DMS153 (cell line): ENCODE measurements around the gene ARHGEF33.

Experiments used
- DNase-seq: peaks from one replicate; lab custom pipeline; 2025; lab: John Stamatoyannopoulos, UW

The ARHGEF33 gene

DNA sequence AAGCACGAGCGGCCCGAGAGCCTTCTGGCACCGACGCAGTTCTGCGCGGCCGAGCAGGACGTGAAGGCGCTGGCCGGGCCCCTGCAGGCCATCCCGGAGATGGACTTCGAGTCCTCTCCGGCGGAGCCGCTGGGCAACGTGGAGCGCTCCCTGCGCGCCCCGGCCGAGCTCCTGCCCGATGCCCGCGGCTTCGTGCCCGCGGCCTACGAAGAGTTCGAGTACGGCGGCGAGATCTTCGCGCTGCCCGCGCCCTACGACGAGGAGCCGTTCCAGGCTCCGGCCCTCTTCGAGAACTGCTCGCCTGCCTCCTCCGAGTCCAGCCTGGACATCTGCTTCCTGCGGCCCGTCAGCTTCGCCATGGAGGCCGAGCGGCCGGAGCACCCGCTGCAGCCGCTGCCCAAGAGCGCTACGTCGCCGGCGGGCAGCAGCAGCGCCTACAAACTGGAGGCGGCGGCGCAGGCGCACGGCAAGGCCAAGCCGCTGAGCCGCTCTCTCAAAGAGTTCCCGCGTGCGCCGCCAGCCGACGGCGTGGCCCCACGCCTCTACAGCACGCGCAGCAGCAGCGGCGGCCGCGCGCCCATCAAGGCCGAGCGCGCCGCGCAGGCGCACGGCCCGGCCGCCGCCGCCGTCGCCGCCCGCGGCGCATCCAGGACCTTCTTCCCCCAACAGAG, 70.4 kb downstream of the ARHGEF33 start:
- DNase-seq, result no peak

DNA sequence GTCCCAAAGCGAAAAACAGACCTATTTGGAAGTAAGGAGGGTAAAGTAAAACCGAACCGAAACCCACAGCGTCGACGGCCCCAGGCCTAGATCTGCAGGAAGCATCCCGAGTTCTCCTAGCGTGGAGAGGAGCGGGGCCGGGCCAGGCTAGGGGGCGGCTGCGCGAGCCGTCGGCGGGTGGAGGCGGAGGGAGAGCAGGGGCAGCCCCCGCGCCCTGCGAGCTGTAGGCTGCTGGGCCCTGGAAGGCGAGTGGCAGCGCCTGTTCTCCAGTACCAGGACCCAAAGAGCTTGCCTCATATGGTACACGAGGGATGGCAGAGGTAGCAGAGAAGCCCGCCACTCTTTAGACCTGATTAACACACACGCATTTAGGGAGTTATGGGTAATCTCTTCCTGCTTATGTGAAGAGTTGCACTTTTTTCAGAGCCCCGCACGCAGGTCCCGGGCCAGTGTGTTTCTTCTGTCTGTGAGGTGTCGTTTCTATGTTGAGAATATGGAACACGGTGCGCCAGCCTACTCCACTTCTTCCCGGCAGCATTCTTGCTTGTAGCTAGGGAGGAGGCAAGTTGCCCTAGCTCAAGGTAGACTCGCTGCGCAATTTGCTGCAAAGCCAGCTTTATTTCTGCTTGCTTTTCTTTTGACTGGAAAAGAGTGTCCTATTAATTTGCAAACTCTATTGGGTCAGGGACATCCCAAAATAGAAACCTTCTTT, 71.1 kb downstream of the ARHGEF33 start:
- DNase-seq, result no peak

DNA sequence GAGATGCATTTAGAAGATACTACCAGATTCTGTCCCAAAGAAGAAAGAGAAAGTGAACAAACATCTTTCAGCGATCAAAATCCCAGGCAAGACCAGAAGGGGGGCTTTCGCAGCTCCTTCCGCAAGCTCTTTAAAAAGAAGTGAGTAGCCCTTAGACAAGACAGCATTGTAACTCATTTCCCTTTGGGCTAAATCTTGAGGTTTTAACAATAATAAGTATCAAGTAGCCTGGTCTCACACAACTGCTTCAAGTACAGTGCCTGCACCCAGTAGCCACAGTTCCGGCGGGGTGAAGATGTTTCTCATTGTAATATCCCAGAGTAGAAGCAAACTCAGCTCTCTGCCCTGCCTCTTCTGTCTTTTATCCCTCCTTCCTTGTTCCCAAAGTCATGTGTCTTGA, 76.3 kb downstream of the ARHGEF33 start:
- DNase-seq, result no peak

DNA sequence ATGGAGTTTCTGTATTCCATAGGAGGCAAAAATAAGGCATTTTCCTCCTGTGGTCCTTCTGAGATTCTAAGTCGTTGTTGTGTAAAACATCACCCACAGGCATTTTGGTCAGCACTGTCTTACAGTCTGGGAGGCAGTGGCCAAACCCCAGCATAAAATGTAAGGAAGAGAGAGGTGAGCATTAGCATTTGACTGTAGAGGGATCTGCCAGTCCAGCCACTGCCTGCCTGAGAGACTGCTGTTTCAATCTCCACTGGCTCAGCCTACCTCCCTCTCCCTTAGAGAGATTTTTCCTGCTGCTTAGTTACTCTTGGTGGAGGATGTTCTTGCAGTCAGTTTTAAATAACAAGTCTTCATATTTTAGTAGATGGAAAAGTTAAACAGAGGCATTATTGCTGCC, 77.0 kb downstream of the ARHGEF33 start:
- no peak for DNase-seq

DNA sequence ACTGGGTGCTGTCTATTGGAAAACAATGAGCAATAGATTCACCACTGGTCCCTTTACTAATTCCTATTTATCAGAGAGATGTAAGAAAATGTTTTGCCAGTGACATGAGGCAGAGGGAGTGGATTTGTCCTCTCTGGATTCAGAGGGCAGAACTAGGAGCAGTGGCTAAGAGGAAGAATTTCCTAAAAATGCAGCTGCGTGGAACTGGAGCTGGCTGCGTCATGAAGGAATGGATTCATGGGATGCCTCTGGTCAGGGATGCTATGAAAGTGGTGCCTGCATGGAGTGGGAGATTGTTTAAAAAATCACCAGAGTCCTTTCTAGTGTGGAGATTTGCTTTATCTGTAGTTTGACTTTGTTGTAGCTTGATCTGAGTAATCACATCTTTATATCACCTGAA, 78.3 kb downstream of the ARHGEF33 start:
- no peak for DNase-seq

DNA sequence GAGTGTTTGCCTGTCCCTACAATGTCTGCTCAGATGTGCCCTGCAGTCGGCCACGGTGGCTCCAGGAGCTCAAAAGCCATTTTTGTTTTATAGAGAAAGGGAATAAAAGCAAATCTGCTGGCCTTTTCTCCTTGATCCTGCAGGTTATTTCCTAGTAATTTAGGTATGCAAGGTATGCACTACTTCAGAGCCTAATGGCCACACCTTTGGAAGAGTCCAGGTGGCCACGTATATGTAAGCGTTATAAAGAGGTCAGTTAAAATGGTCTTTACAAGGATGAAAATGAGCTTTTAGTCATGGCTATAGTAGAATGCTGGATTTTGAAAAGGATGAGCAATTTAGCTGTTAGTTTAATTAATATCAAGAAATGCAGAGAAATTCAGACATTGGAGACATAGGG, 81.7 kb downstream of the ARHGEF33 start:
- no peak for DNase-seq

DNA sequence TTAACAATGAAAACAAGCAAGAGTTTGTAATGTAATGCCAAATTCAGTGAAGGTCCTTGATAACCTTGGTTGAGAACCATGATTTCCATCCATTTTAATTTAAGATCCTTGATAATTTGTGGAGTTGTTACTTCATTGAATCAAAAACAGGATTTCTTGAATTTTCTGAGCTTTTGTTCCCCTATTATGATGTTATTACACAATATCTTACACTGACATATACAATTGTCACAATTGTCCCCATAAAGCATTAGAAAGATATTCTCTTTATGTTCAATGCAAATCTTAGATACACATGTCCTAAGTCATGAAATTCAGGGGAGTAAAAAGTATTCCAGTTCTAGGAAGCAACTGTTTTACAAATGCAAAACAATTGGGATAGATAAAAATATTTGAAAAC, 83.6 kb downstream of the ARHGEF33 start:
- no peak for DNase-seq

DNA sequence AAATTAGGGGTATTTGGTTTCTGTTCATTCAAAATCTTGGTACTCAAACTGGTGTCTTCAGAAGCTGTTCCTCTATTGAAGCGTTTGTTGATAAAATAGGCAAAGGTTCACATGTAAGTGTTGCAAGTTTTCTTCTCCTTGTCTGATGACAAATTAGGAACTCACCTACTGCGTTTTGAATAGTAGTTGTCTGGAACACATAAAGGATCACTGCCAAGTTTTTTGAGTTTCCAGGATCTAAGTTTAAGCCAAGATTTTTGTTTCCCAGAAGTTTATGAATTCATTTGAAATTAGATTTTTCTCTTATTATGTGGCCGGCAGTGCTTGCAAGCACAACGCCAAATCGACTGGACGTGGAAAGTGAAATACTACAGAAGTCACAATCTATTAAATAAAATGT, 85.4 kb downstream of the ARHGEF33 start:
- no peak for DNase-seq

DNA sequence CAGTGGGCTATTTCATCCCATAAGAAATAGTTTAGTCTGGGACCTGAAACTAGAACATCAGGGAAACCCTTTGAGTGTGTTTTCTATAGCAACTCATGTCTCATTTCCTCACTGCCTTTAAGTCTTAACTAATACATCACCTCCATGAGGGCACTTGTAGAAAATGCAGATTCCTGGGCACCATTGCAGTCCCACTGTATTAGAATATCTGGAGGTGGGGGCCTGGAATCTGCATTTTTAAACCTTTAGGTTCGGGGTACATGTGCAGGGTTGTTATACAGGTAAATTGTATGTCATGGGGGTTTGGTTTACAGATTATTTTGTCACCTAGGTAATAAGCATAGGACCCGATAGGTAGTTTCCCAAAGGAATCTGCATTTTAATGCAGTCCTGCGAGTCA, 87.4 kb downstream of the ARHGEF33 start:
- DNase-seq, result no peak

DNA sequence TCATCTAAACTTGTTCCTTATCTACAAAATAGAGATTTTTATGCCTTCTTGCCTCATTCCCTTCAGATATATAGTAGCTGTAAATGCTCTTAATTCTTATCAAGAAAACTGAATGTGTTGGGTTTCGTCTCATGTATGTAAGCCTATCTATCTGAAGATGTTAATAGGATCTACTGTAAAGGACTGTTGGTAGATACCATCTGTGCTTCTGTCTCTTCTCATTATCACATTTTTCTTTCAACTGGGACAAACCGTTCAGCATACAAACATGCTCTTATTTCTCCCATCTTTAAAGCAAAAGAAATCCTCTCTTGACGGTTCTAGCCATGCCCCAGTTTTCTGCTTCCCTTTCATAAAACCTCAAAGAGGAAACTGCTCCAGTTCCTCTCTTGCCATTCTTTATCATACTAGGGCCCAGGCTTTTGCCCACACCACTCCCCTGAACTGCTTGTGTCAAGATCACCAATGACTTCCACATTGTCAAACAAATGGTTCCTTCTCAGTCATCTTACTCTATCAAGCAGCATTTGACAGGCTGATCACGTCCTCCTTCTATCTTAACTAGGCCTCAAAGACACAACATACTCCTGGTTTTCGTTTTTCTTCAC, 88.7 kb downstream of the ARHGEF33 start:
- DNase-seq, result no peak

DNA sequence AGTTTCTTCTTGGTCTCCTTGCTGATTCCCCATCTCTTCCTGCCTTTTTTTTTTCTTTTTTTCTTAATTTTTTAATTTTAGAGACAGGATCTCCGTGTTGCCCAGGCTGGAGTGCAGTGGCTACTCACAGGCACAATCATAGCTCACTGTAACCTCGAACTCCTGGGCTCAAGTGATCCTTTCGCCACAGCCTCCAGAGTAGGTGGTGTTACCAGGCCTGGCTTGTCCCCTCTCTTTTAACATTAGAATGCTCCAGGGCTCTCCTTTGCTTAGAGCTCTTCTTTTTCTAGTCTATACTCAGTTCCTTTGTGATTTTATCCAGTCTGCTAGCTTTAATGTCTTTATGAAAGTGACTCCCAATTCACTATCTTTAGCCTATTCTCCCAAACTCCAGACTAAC, 89.2 kb downstream of the ARHGEF33 start:
- DNase-seq, result no peak

DNA sequence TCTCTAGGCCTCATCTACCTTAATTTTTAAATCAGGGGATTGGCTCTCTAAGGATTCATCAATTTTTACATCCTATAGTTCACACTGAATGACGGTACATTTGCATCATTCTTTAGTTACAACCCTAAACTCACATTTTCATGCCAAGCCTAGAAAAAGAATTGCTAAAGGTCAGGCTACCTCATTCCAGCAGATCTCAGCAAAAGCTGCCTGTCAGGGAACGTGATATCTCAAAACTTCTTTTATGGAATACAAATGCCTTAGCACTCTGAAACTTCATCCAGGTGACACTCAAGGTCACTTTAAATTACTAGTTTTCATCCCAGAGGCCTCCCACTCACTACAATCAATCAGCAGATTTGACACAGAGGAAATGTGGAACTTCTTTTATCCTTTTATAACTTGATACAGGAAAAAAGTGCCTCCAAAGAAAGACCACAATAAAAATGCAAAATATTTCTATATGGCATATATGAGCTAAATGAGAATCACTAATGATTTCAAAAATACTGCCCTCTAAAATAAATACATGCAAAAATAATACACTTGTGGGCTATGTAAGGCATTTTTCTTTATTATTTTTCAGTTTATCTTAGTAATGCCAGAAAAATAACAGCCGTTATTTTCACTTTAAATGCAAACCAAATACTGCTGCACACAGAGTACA, 91.5 kb downstream of the ARHGEF33 start:
- no peak for DNase-seq

DNA sequence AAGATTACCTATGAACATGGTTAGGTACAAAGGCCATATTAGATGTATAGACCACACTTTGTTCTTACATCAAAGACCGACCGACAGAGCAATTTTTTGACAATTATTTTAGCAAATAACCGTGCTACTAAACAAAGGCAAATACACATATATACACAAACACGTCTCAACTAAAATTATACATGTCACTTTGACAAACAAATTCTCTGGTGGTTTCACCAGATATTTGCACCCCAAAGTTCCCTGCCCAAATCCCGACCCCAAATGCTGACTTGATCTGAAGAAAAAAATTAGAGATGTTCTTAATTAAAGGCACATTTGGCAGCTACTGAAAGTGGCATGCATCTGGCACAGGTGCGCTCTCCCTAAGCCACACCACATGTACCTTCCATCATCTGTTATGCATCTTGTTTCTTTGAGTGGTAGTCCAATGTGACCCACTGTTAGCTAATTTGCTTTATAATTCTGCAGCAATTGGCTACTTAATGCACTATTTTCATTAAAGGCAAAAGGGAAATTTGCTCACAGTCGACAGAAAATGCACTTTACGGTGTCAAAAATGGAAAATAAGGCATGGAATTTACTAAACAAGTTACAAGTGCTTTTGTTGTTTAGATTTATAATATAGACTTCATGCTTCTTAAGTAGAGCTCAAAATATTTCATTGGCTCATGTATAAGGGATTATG, 92.1 kb downstream of the ARHGEF33 start:
- DNase-seq, result no peak

DNA sequence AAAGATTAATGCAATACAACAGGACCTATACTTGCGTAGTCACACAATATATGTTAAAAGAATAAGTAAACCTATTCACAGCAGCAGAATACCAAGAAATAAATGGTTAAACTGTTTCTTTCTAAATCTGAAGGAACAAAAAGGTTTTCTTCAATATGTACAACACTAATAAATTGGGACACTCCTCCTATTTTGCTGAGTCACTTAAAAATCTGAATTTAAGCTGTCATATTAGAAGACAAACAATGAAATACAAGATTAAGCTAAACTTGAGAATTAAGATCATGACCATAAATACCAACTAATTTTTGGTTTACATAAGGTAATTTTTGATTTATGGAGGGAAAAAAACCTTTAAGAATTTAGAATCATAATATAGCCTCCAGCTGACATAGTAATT, 92.8 kb downstream of the ARHGEF33 start:
- no peak for DNase-seq

DNA sequence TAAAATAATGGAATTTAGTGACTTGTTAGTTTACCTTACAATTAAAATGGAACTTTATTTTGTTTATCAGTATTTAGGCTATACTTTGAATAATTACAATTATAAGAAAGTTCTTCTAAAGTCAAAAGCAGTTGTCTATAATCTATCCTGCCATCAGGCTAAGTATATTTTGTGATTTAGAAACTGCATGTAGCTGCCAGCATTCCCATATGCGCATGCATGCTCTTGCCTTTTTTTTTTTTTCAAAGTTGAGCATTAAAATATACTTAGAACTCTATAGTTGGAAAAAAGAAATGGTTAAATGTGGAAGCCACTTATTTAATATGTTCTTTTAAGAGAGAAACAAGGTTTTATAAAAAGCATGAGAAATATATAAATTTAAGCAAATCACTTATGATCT, 99.0 kb downstream of the ARHGEF33 start:
- DNase-seq, result no peak

DNA sequence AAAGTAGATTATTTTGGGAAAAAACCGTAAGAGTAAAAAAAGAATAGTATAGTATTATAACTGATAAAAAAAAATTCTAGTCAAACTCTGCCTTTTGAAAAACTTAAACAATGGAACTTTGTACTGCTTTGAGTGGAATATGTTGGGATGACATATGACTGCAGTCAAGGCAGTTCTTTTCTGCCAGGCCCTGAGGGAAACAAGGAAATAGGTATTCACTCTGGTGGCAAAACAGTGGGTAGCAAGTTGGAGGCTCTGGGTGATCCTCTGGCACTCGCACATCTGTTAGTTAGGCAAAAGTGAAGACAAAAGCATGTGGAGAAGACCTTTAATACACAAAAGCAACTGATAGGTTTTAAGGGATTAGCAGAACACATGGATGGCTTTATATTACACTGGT, 102.2 kb downstream of the ARHGEF33 start:
- no peak for DNase-seq

DNA sequence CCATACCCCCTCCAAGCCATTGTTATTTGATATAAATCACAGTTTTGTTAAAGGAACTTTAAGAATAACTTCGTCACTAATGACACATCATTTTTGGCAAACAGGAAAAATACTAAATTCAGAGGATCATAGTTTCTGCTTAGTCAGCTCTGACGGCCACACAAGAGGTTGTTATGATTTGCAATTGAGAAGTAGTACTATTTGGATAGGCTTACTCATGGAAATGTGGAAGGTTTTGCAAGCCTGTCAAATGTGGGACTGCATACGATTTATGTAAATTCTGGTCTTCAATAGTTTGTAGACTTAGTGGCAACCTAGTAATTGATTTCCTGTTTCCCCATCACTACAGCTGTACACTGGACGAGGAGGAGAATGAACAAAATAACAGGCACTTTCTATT, 108.1 kb downstream of the ARHGEF33 start:
- DNase-seq, result no peak

DNA sequence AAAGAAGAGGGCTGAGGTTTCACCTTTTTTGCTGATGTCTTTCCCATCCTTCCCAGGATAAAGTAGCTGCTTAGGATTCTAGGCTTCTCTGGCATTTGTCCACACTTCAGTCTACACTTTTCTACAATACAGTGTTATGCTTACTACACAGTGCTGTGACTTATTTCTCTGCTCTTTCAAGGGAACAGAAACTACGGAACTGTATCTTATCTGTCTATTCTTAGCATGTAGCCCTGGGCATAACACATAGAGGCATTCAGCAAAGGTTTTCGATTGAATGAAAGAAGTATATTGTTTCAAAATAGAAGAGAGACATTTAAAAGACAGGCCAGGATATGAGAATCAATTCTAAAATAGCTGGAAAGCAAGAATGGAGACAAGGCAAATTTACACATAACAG, 110.9 kb downstream of the ARHGEF33 start:
- DNase-seq, result no peak

DNA sequence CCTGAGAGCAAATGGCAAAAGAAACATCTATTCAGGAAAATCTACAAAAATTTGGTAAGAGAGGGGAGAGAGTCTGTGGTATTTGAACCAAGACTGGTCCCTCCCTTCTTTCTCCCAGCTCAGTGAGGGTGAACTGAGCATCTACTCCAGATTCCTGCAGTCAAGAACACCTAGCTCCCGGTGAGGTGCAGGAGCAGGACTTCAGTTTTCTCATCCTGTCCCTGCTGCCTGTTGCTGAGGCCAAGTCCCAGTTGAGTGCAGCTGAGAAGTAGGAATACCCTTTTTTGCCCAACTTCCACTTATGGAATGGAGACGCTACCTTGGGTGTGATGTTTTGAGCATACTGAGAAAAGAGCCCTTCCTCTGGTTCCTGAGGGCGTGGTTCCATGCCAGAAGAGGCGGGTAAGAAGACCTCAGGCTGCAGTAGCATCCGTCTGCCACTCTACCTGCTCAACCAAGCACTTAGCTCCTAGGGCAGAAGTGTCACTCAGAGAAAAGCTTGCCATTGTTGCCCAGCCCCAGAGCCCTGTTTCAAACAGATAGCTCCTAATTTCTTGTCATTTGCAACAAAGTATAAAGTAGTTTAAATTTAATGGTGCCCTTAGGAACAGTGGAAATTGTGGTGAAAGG, 118.3 kb downstream of the ARHGEF33 start:
- no peak for DNase-seq

DNA sequence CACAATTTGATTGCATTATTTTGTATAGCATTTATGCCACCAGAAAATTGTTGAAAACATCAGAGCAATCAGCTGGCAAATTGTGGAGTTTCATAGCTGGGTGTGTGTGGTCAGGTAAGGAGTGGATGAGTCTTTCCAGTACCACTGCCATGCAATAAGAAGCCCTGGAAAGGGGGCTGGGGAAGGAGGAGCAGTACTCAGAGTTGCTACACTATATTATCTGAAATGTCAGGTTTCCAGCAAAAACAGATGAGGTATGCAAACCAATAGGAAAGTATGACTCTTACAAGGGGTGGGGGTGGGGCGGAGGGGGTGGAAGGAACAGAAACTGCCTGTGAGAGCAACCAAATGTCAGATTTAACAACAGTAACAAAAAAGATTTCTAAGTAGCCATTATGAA, 119.0 kb downstream of the ARHGEF33 start:
- no peak for DNase-seq

DNA sequence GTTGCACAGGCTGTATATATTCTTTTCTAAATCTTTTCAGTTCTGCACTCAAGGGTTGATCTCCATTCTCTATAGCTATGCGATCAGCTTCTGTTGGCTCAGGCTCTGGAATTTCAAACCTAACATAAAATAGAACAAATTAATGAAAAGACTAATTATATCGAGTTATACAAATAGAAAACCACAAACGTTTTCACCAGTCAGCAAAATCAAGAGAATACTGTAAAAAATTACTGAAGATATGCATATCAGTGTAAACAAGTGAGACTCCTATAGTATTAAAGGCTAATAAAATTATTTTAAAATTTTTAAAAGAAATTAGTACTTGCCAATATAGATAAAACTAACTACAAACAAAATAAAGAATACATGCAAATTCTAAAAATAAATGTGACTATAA, 124.2 kb downstream of the ARHGEF33 start:
- no peak for DNase-seq

DNA sequence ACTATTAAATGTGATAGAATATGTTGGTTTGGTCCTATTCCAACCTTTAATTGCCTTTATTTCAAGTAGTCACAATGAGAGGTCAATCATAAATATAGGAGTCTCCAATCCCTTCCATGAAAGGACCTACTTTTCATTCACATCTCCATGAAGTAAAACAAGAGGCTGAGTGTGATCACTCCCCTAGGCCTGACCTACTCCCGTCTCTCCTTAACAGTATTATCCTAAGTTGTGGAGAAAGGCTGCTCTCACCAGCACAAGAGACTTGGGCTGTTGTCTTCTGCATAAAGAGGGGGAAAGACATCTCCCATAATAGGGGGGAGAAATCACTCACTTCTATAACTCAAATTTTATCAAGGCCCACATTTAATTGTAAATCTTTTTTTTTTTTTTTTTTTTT, 125.7 kb downstream of the ARHGEF33 start:
- no peak for DNase-seq
